Keratinocyte (primary cell): Measurements from ENCODE around the gene CSK. TPM values are rescaled to one million over a fixed set of nuclear protein-coding genes. Genes with fewer than 3 reads are reported as not detected.

Experiments
- DNase-seq: peaks from one replicate; pipeline ENCODE4 v3.0.0-alpha.2; 2011; ENCODE audit warnings: low read depth, missing footprints, low spot score
- FAIRE-seq: peaks from 2 replicates; lab custom pipeline; 2011; peaks lifted over from hg19 to GRCh38; lab: Jason Lieb, UNC
- H2AFZ ChIP-seq: 2 replicates; pipeline ENCODE4 v1.6.0; 2012; ENCODE audit warnings: low read length, control low read depth, inconsistent platforms; ENCODE audit not compliant: control insufficient read depth
- H3K27ac ChIP-seq: 2 replicates; pipeline ENCODE4 v1.5.1; 2011; ENCODE audit warnings: low read length; ENCODE audit not compliant: control insufficient read depth, insufficient read depth
- H3K27me3 ChIP-seq: 3 replicates; pipeline ENCODE4 v1.6.0; 2011; ENCODE audit warnings: low read length; ENCODE audit not compliant: control insufficient read depth, insufficient read depth; ENCODE audit errors: extremely low read depth
- H3K36me3 ChIP-seq, 2 experiments: 2 replicates in 1 of 2; 3 replicates in 1 of 2; pipeline ENCODE4 v1.5.1; 2011; ENCODE audit warnings: low read length in 2 of 2, mild to moderate bottlenecking in 1 of 2; ENCODE audit not compliant: control insufficient read depth in 2 of 2, insufficient read depth in 2 of 2; ENCODE audit errors: extremely low read depth in 1 of 2
- H3K4me1 ChIP-seq: 3 replicates; pipeline ENCODE4 v1.5.1; 2011; ENCODE audit warnings: low read length; ENCODE audit not compliant: control insufficient read depth, insufficient read depth; ENCODE audit errors: extremely low read depth
- H3K4me2 ChIP-seq: 3 replicates; pipeline ENCODE4 v1.6.0; 2011; ENCODE audit warnings: low read depth, low read length; ENCODE audit not compliant: control insufficient read depth, insufficient read depth; ENCODE audit errors: extremely low read depth
- H3K4me3 ChIP-seq, 3 experiments: fragments of 200-600 bp in 1 of 3; sonication (generic) in 1 of 3; 2 replicates in 2 of 3; 3 replicates in 1 of 3; pipeline ENCODE4 v1.5.1; 2011 to 2016; ENCODE audit warnings: low read length in 3 of 3, mild to moderate bottlenecking in 3 of 3, control low read depth in 2 of 3, inconsistent platforms in 1 of 3, low read depth in 1 of 3, mixed read lengths in 1 of 3, mixed run types in 1 of 3, moderate library complexity in 1 of 3; ENCODE audit not compliant: control insufficient read depth in 2 of 3, insufficient read depth in 2 of 3; ENCODE audit errors: extremely low read depth in 1 of 3
- H3K79me2 ChIP-seq: 2 replicates; pipeline ENCODE4 v1.6.0; 2012; ENCODE audit warnings: low read length; ENCODE audit not compliant: control insufficient read depth, insufficient read depth
- H3K9ac ChIP-seq: 3 replicates; pipeline ENCODE4 v1.6.0; 2011; ENCODE audit warnings: low read length; ENCODE audit not compliant: control insufficient read depth, insufficient read depth; ENCODE audit errors: extremely low read depth
- H3K9me1 ChIP-seq: 3 replicates; pipeline ENCODE4 v1.6.0; 2011; ENCODE audit warnings: low read length; ENCODE audit not compliant: control insufficient read depth, insufficient read depth; ENCODE audit errors: extremely low read depth
- H3K9me3 ChIP-seq: 2 replicates; pipeline ENCODE4 v1.5.1; 2012; ENCODE audit warnings: low read depth, low read length; ENCODE audit not compliant: control insufficient read depth
- H4K20me1 ChIP-seq: 3 replicates; pipeline ENCODE4 v1.6.0; 2011; ENCODE audit warnings: low read length; ENCODE audit not compliant: control insufficient read depth, insufficient read depth; ENCODE audit errors: extremely low read depth
- EZH2 ChIP-seq: IDR thresholded peaks from one replicate; pipeline ENCODE4 v1.6.1; 2012; ENCODE audit warnings: inconsistent platforms, mild to moderate bottlenecking, low read length, moderate library complexity
- dilution Hi-C: fragments of 300-500 bp; cut with MboI; formaldehyde crosslinking; loops from one replicate; pipeline ENCODE4 v1.7.0; 2020; ENCODE audit warnings: low sequenced_read_pairs; ENCODE audit not compliant: extremely low pct_ligation_motif_present
- polyA plus RNA-seq, 5 experiments: library from polyadenylated mRNA; depleted of rRNA in 3 of 5; stranded (reverse) in 3 of 5; stranded (forward) in 1 of 5; unstranded in 1 of 5; fragments of >200 nt; gene quantifications; 1 replicate in 1 of 5; 2 replicates in 3 of 5; 3 replicates in 1 of 5; pipeline versions ENCODE4 v1.2.1 to v1.2.3, GENCODE V29; 2011 to 2012; ENCODE audit warnings: missing spikeins in 2 of 5, low read depth in 1 of 5, low replicate concordance in 1 of 5
- TF ChIP-seq, protein P1 (sequence below), 3 experiments: IDR thresholded peaks in 1 of 3; conservative IDR thresholded peaks in 1 of 3; optimal IDR thresholded peaks in 1 of 3; 2 replicates in 2 of 3; 3 replicates in 1 of 3; pipeline versions ENCODE3 to v1.5.1; 2011; ENCODE audit warnings: low read length in 3 of 3, mild to moderate bottlenecking in 3 of 3, moderate library complexity in 2 of 3, control low read depth in 1 of 3, inconsistent platforms in 1 of 3; ENCODE audit not compliant: insufficient read depth in 2 of 3; ENCODE audit errors: extremely low read depth in 1 of 3

Gene CSK
- polyA plus RNA-seq, 1 donor (not counting 4 experiments of a cell fraction or from before 2014, with no cell fraction given): 17.2 TPM

DNA sequence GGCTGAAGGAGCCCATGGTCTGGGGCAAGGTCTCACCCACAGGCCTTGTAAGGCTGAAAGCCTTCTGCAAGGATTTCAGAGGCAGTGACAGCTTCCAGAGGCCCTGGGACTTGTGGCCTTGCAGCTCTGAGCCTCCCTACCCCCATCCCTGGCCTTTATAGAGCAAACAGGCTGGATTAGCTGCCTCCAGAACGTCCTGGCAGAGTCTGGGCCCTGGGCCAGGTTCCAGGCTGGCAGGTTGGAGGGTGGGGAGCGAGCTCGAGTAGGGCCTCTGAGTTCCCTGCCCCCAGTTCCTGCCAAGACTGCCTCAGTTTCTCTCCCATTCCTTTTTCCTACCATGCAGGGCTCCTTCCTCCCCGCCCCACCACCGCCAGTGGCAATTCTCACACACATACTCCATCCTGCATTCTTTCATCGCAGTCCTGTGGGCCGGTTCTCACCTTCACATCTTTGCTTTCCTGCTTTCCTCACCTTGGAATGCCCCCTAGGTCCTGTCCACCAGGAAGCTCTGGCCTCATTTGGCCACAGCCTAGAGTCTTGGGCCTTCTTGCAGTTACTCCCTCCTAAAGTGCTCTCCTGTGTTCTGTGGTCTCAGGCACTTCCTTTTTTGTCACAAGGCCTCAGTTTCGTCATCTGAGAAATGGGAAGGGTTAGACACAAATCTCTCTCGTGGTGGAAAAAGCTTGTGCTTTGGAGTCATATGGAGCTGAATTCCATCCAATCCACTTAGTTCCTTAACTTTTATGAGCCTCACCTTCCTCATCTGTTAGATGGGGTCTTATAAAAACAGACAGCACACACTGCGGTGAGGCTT lies 33.4 kb downstream of the CSK start:
- Histone ChIP-seq H3K9ac (no peak overlapping the region), H3K27ac (no peak overlapping the region), H3K27me3 (no peaks in the 10 kb centered on the region), H3K79me2 (no peaks in the 10 kb centered on the region), H3K4me3 (no peak overlapping the region), H3K4me1 (peaks cover 19% of the 10 kb centered on the region), H3K36me3 (no peaks in the 10 kb centered on the region), H2AFZ (no peak overlapping the region), H3K4me2 (no peak overlapping the region), H3K9me1 (no peaks in the 10 kb centered on the region), H4K20me1 (peaks cover 4% of the 10 kb centered on the region), H3K9me3 (no peaks in the 10 kb centered on the region)
- DNase-seq: no peak
- dilution Hi-C loops: no loop called here
- no peak for FAIRE-seq
- TF ChIP-seq, protein P1, sequence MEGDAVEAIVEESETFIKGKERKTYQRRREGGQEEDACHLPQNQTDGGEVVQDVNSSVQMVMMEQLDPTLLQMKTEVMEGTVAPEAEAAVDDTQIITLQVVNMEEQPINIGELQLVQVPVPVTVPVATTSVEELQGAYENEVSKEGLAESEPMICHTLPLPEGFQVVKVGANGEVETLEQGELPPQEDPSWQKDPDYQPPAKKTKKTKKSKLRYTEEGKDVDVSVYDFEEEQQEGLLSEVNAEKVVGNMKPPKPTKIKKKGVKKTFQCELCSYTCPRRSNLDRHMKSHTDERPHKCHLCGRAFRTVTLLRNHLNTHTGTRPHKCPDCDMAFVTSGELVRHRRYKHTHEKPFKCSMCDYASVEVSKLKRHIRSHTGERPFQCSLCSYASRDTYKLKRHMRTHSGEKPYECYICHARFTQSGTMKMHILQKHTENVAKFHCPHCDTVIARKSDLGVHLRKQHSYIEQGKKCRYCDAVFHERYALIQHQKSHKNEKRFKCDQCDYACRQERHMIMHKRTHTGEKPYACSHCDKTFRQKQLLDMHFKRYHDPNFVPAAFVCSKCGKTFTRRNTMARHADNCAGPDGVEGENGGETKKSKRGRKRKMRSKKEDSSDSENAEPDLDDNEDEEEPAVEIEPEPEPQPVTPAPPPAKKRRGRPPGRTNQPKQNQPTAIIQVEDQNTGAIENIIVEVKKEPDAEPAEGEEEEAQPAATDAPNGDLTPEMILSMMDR (optimal IDR thresholded peaks at IDR 0.05 in 1 of 3, IDR thresholded peaks at IDR 0.05 in 1 of 3, conservative IDR thresholded peaks at IDR 0.05 in 1 of 3; ENCODE audit: extremely low read depth in 1 of 3, insufficient read depth in 2 of 3, low read length in 3 of 3): no peak
- TF ChIP-seq EZH2: no peak

DNA sequence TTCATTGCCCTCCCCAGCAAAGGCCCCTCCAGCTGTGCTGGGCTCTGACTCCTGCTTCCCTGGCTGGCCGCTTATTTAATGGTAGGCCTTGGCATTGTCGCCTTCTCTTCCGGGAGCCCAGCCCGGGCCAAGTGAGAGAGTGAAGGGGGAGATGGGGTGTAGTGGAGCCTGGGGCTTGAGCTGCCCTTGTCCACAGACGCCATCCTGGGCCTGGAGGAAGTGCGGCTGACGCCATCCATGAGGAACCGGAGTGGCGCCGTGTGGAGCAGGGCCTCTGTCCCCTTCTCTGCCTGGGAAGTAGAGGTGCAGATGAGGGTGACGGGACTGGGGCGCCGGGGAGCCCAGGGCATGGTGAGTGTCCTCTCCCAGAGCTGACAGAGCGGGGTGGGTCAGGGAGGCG lies 34.1 kb downstream of the CSK start:
- dilution Hi-C loops: no loop called here

More for the DNA sequence above, 34.1 kb downstream of the CSK start:
- DNase-seq: no peak
- H3K27ac ChIP-seq: no peak overlapping the region
- H3K36me3 ChIP-seq: no peaks in the 10 kb centered on the region
- no peak overlapping the region for H3K4me2 ChIP-seq
- H3K79me2 ChIP-seq: no peaks in the 10 kb centered on the region
- peaks cover 4% of the 10 kb centered on the region for H4K20me1 ChIP-seq
- no peaks in the 10 kb centered on the region for H3K9me3 ChIP-seq
- peaks cover 19% of the 10 kb centered on the region for H3K4me1 ChIP-seq
- no peaks in the 10 kb centered on the region for H3K9me1 ChIP-seq
- TF ChIP-seq, protein P1 (optimal IDR thresholded peaks at IDR 0.05 in 1 of 3, IDR thresholded peaks at IDR 0.05 in 1 of 3, conservative IDR thresholded peaks at IDR 0.05 in 1 of 3; ENCODE audit: extremely low read depth in 1 of 3, insufficient read depth in 2 of 3, low read length in 3 of 3): no peak
- TF ChIP-seq EZH2: no peak
- H3K27me3 ChIP-seq: no peaks in the 10 kb centered on the region
- no peak overlapping the region for H3K4me3 ChIP-seq
- FAIRE-seq: no peak
- H2AFZ ChIP-seq: no peak overlapping the region
- H3K9ac ChIP-seq: no peak overlapping the region
